AG04450 (cell line): ENCODE results near the gene PBXIP1. TPM values are rescaled to one million over a fixed set of nuclear protein-coding genes. Genes with fewer than 3 reads are reported as not detected.
"Not testable (repeated sequence)": the region's sequence is repeated elsewhere in the genome, so short reads cannot be mapped to it uniquely, and the experiment has no call there.

Experiments used
- CTCF ChIA-PET: fragments of 300-600, 350-600 bp; formaldehyde crosslinking; extraction: SDS; loops from one replicate; lab custom pipeline; 2022; ENCODE audit warnings: antibody characterized with exemption, inconsistent platforms; lab: Charles Lee
- POLR2A ChIA-PET: fragments of 350-600 bp; formaldehyde crosslinking; extraction: SDS; loops from one replicate; lab custom pipeline; 2021; ENCODE audit warnings: antibody characterized with exemption, inconsistent platforms; lab: Yijun Ruan, JAX
- DNase-seq: peaks from one replicate; pipeline ENCODE4 v3.0.0-alpha.2; 2011; ENCODE audit warnings: low read depth, low spot score
- H3K27ac ChIP-seq: one replicate; pipeline ENCODE4 v1.5.1; 2012; ENCODE audit warnings: low read depth, low read length, control low read depth
- H3K27me3 ChIP-seq: one replicate; pipeline ENCODE4 v1.6.0; 2012; ENCODE audit warnings: low read length; ENCODE audit not compliant: control insufficient read depth, insufficient read depth
- H3K4me3 ChIP-seq: 2 replicates; pipeline ENCODE4 v1.5.1; 2011; ENCODE audit warnings: mild to moderate bottlenecking, low read depth, low read length, control low read depth
- H3K9me3 ChIP-seq: 2 replicates; pipeline ENCODE4 v1.5.1; 2012; ENCODE audit warnings: low read length; ENCODE audit not compliant: control insufficient read depth, insufficient read depth
- CTCF ChIP-seq: IDR thresholded peaks from 2 replicates; pipeline ENCODE4 v1.5.1; 2011; ENCODE audit warnings: low read depth, low read length, control low read depth, inconsistent platforms
- polyA plus RNA-seq: library from polyadenylated mRNA; depleted of rRNA; stranded (reverse); fragments of >200 nt; gene quantifications from 2 replicates; pipeline ENCODE4 v1.2.3, GENCODE V29; 2011

The PBXIP1 gene
- polyA plus RNA-seq, 1 experiment = 72.2 TPM

GRCh38 chr1:154913273-154913672, 42.6 kb downstream of the PBXIP1 start:
- POLR2A ChIA-PET = no interaction called here

GRCh38 chr1:154912755-154913154, 43.1 kb downstream of the PBXIP1 start:
- Histone ChIP-seq H3K4me3 (no peak overlapping the region), H3K9me3 (peaks cover 13% of the 10 kb centered on the region; the same call in 1 of the 2 replicates), H3K27me3 (peaks cover 26% of the 10 kb centered on the region), H3K27ac (no peak overlapping the region)
- DNase-seq = no peak
- ChIA-PET POLR2A (no interaction called here), CTCF (no interaction called here)
- no peak for TF ChIP-seq CTCF

More at GRCh38 chr1:154913273-154913672, 42.6 kb downstream of the PBXIP1 start:
- peaks cover 24% of the 10 kb centered on the region for H3K27me3 ChIP-seq
- DNase-seq = no peak
- H3K27ac ChIP-seq = no peak overlapping the region
- H3K4me3 ChIP-seq = no peak overlapping the region
- TF ChIP-seq CTCF = no peak
- peaks cover 8% of the 10 kb centered on the region; the same call in 1 of the 2 replicates for H3K9me3 ChIP-seq
- CTCF ChIA-PET = no interaction called here

GRCh38 chr1:154911691-154912550, 44.0 kb downstream of the PBXIP1 start:
- TF ChIP-seq CTCF = no peak
- POLR2A ChIA-PET = no interaction called here

GRCh38 chr1:154910851-154911250, 45.0 kb downstream of the PBXIP1 start:
- ChIA-PET POLR2A (no interaction called here), CTCF (no interaction called here)
- Histone ChIP-seq H3K27me3 (peaks cover 28% of the 10 kb centered on the region), H3K4me3 (no peak overlapping the region), H3K27ac (no peak overlapping the region), H3K9me3 (peaks cover 14% of the 10 kb centered on the region; the same call in 1 of the 2 replicates)
- no peak for DNase-seq
- TF ChIP-seq CTCF = no peak

More at GRCh38 chr1:154911691-154912550, 44.0 kb downstream of the PBXIP1 start:
- Histone ChIP-seq H3K9me3 (peaks cover 14% of the 10 kb centered on the region; the same call in 1 of the 2 replicates), H3K27ac (no peak overlapping the region), H3K27me3 (peaks cover 28% of the 10 kb centered on the region), H3K4me3 (no peak overlapping the region)
- CTCF ChIA-PET = no interaction called here
- DNase-seq = no peak

GRCh38 chr1:154908937-154909336, 47.0 kb downstream of the PBXIP1 start:
- no peak for TF ChIP-seq CTCF
- peaks cover 25% of the 10 kb centered on the region for H3K27me3 ChIP-seq
- H3K27ac ChIP-seq = no peak overlapping the region
- ChIA-PET POLR2A (no interaction called here), CTCF (no interaction called here)
- no peak for DNase-seq
- peaks cover 14% of the 10 kb centered on the region; the same call in 1 of the 2 replicates for H3K9me3 ChIP-seq
- no peak overlapping the region for H3K4me3 ChIP-seq

- H3K27ac ChIP-seq, CTCF ChIA-PET, H3K4me3 ChIP-seq, POLR2A ChIA-PET, DNase-seq: not testable (repeated sequence)
- peaks cover 18% of the 10 kb centered on the region for H3K27me3 ChIP-seq
- peaks cover 14% of the 10 kb centered on the region; the same call in 1 of the 2 replicates for H3K9me3 ChIP-seq
Observed at GRCh38 chr1:154908129-154908528, 47.8 kb downstream of the PBXIP1 start.
